Measurements from ENCODE around the gene IGFL2.

DNA sequence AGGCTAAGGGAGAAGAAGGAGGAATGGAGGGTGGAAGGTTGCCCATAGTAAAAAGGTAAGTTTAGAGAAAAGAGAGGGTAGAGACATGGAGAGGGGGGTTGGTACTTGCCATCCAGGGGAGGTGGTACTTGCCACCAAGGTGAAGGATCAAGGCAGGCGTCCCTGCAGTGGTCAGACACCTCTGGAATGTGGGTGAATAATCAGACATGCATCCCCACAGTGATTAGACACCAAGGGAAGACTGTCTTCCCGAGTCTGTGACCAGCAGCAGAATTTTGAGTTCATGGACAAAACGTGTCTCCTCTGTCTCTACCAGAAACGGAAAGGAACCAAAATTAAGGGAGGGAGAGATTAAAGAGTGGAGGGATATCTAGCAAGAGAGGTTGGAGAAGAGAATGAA is 54.4 kb downstream of the IGFL2 start:
- TF ChIP-seq, protein P1, sequence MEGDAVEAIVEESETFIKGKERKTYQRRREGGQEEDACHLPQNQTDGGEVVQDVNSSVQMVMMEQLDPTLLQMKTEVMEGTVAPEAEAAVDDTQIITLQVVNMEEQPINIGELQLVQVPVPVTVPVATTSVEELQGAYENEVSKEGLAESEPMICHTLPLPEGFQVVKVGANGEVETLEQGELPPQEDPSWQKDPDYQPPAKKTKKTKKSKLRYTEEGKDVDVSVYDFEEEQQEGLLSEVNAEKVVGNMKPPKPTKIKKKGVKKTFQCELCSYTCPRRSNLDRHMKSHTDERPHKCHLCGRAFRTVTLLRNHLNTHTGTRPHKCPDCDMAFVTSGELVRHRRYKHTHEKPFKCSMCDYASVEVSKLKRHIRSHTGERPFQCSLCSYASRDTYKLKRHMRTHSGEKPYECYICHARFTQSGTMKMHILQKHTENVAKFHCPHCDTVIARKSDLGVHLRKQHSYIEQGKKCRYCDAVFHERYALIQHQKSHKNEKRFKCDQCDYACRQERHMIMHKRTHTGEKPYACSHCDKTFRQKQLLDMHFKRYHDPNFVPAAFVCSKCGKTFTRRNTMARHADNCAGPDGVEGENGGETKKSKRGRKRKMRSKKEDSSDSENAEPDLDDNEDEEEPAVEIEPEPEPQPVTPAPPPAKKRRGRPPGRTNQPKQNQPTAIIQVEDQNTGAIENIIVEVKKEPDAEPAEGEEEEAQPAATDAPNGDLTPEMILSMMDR (conservative IDR thresholded peaks at IDR 0.05; ENCODE audit: low read depth in 2 of 2) = no peak
- TF ChIP-seq POLR2AphosphoS5 (IDR thresholded peaks at IDR 0.05; ENCODE audit: low read depth) = no peak
- TF ChIP-seq, protein P2, sequence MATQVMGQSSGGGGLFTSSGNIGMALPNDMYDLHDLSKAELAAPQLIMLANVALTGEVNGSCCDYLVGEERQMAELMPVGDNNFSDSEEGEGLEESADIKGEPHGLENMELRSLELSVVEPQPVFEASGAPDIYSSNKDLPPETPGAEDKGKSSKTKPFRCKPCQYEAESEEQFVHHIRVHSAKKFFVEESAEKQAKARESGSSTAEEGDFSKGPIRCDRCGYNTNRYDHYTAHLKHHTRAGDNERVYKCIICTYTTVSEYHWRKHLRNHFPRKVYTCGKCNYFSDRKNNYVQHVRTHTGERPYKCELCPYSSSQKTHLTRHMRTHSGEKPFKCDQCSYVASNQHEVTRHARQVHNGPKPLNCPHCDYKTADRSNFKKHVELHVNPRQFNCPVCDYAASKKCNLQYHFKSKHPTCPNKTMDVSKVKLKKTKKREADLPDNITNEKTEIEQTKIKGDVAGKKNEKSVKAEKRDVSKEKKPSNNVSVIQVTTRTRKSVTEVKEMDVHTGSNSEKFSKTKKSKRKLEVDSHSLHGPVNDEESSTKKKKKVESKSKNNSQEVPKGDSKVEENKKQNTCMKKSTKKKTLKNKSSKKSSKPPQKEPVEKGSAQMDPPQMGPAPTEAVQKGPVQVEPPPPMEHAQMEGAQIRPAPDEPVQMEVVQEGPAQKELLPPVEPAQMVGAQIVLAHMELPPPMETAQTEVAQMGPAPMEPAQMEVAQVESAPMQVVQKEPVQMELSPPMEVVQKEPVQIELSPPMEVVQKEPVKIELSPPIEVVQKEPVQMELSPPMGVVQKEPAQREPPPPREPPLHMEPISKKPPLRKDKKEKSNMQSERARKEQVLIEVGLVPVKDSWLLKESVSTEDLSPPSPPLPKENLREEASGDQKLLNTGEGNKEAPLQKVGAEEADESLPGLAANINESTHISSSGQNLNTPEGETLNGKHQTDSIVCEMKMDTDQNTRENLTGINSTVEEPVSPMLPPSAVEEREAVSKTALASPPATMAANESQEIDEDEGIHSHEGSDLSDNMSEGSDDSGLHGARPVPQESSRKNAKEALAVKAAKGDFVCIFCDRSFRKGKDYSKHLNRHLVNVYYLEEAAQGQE (IDR thresholded peaks at IDR 0.05; ENCODE audit: unreplicated experiment) = no peak
